Kidney epithelial cell (primary cell): ENCODE results near the gene CLK2. TPM values are rescaled to one million over a fixed set of nuclear protein-coding genes. Genes with fewer than 3 reads are reported as not detected.
A peak's percentile ranks its signal among the peaks of the same experiment; 100 is the strongest.

Source experiments
- DNase-seq: peaks from one replicate; pipeline ENCODE4 v3.0.0-alpha.2; 2010; ENCODE audit warnings: low read depth
- H3K27me3 ChIP-seq: 2 replicates; pipeline ENCODE4 v1.6.0; 2011; ENCODE audit warnings: low read length; ENCODE audit not compliant: control insufficient read depth, insufficient read depth
- H3K36me3 ChIP-seq: 2 replicates; pipeline ENCODE4 v1.5.1; 2011; ENCODE audit warnings: low read length; ENCODE audit not compliant: control insufficient read depth, insufficient read depth
- H3K4me3 ChIP-seq: 2 replicates; pipeline ENCODE4 v1.5.1; 2011; ENCODE audit warnings: low read depth, mild to moderate bottlenecking, control low read depth, low read length
- total RNA-seq: library from RNA; depleted of rRNA; stranded (reverse); fragments of >200 nt; gene quantifications from 2 replicates; pipeline ENCODE4 v1.2.3, GENCODE V29; 2015
- TF ChIP-seq, protein P1 (sequence below): IDR thresholded peaks from 2 replicates; pipeline ENCODE4 v1.5.1; 2011; ENCODE audit warnings: mild to moderate bottlenecking, moderate library complexity, low read length, control low read depth, inconsistent platforms; ENCODE audit not compliant: insufficient read depth, poor library complexity, severe bottlenecking

The CLK2 gene
- total RNA-seq, 1 donor from 2014 or later, result 21.7 TPM

DNA sequence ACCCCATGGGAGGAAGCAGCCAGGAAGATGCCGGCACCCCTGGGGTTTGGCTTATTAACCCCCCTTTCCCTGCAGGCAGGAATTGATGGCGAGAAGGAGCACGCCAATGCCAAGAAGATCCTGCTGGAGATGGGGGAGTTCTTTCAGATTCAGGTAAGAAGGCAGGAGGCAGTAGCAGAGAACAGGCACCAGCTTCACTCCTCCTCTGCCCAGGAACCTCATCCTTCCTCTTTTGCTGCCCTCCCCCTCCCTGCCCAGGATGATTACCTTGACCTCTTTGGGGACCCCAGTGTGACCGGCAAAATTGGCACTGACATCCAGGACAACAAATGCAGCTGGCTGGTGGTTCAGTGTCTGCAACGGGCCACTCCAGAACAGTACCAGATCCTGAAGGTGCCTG is 46.2 kb upstream of the CLK2 start:
- DNase-seq, result no peak
- H3K27me3 ChIP-seq, result no peaks in the 10 kb centered on the region
- H3K36me3 ChIP-seq, result peaks cover 5% of the 10 kb centered on the region
- TF ChIP-seq, protein P1, sequence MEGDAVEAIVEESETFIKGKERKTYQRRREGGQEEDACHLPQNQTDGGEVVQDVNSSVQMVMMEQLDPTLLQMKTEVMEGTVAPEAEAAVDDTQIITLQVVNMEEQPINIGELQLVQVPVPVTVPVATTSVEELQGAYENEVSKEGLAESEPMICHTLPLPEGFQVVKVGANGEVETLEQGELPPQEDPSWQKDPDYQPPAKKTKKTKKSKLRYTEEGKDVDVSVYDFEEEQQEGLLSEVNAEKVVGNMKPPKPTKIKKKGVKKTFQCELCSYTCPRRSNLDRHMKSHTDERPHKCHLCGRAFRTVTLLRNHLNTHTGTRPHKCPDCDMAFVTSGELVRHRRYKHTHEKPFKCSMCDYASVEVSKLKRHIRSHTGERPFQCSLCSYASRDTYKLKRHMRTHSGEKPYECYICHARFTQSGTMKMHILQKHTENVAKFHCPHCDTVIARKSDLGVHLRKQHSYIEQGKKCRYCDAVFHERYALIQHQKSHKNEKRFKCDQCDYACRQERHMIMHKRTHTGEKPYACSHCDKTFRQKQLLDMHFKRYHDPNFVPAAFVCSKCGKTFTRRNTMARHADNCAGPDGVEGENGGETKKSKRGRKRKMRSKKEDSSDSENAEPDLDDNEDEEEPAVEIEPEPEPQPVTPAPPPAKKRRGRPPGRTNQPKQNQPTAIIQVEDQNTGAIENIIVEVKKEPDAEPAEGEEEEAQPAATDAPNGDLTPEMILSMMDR, result no peak
- no peak overlapping the region for H3K4me3 ChIP-seq

DNA sequence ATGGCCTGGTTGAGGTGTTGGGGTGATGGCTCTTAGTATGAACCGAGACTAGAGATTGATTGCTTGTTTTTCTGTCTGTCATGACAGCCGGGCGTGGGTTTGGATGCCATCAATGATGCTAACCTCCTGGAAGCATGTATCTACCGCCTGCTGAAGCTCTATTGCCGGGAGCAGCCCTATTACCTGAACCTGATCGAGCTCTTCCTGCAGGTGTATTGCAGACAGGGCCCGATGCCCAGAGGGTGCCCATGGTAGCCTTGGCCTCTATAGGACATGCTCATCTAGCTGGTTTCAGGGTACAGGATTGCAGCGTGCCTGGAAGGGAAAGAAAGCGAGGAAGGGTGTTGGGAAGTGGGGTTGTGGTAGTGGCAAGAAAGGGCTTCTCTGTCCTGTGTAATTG is 44.8 kb upstream of the CLK2 start:
- TF ChIP-seq, protein P1, result no peak
- DNase-seq, result no peak
- H3K36me3 ChIP-seq, result peaks cover 8% of the 10 kb centered on the region
- no peaks in the 10 kb centered on the region for H3K27me3 ChIP-seq
- no peak overlapping the region for H3K4me3 ChIP-seq

DNA sequence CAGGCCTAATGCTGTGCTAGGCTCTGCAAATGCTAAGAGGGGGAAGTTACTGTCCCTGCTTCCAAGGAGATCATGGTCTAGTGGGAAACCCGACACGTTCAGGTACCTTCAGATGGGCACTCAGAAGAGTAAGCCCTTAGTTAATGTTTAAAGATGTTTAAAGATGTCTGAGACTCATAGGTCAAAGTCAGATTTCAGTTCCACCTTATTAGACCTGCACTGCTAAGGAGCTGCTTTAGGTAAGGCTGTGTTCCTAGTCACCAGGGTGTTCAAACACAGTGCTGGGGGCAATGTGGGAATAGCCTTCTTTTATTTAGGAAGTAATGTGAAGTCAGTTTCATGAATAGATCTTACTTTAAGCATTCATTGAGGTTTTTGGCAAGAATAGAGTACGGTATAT is 43.6 kb upstream of the CLK2 start:
- Histone ChIP-seq H3K36me3 (peaks cover 9% of the 10 kb centered on the region), H3K4me3 (no peak overlapping the region), H3K27me3 (no peaks in the 10 kb centered on the region)
- TF ChIP-seq, protein P1, result no peak
- no peak for DNase-seq

DNA sequence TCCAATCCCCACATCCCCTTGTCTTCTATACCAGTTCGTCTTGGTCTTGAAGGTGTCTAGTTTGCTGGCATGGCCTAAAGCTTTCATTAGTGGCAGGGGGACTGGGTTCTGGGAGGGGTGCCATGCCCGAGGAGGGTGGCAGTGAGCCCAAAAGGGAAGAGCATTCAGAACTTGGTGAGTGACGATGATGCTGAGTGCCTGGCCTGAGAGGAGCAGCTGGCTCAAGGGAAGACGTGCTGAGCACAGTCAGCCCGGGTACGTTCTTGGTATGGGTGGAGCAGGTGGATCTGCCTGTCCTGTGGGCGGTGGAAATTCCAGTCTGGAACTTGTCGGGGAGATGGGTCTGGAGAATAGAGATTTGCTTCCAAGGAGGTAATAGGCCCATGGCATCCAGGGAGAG is 40.0 kb upstream of the CLK2 start:
- TF ChIP-seq, protein P1, result no peak
- Histone ChIP-seq H3K4me3 (no peak overlapping the region), H3K27me3 (no peaks in the 10 kb centered on the region), H3K36me3 (peaks cover 7% of the 10 kb centered on the region)
- DNase-seq, result no peak

DNA sequence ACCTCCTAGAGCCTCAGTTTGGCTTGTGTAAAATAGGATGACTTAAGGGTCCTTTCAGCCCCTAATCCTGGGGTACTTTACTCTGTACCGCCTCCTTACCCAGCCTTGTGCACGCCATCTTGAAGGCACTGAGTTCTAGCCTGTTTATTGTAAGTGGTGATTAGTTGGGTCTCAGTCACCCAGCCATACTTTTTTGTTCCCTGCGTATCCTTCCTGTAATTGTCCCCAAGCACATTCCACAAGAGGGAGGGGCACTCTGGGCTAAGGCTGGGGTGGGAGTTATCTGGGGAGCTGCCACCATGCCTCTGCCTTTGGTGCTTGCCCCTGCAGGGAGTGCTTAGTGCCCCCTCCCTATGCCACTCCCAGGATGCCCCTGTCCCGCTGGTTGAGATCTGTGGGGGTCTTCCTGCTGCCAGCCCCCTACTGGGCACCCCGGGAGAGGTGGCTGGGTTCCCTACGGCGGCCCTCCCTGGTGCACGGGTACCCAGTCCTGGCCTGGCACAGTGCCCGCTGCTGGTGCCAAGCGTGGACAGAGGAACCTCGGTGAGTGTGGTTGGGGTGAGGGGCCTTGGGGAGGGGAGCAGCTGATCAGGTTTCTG is 36.2 kb upstream of the CLK2 start:
- DNase-seq, result no peak
- H3K27me3 ChIP-seq, result no peaks in the 10 kb centered on the region
- TF ChIP-seq, protein P1, result no peak
- peaks cover 4% of the 10 kb centered on the region for H3K36me3 ChIP-seq
- peak overlapping the region; percentile 84 for H3K4me3 ChIP-seq
